Measurements from ENCODE around the gene GPHN. TPM values are rescaled to one million over a fixed set of nuclear protein-coding genes. Genes with fewer than 3 reads are reported as not detected.
"Not testable (repeated sequence)": the region's sequence is repeated elsewhere in the genome, so short reads cannot be mapped to it uniquely, and the experiment has no call there.

Gene GPHN
- total RNA-seq, 3 donors from 2014 or later: 26.2 to 30.7 (median 28.4) TPM

DNA sequence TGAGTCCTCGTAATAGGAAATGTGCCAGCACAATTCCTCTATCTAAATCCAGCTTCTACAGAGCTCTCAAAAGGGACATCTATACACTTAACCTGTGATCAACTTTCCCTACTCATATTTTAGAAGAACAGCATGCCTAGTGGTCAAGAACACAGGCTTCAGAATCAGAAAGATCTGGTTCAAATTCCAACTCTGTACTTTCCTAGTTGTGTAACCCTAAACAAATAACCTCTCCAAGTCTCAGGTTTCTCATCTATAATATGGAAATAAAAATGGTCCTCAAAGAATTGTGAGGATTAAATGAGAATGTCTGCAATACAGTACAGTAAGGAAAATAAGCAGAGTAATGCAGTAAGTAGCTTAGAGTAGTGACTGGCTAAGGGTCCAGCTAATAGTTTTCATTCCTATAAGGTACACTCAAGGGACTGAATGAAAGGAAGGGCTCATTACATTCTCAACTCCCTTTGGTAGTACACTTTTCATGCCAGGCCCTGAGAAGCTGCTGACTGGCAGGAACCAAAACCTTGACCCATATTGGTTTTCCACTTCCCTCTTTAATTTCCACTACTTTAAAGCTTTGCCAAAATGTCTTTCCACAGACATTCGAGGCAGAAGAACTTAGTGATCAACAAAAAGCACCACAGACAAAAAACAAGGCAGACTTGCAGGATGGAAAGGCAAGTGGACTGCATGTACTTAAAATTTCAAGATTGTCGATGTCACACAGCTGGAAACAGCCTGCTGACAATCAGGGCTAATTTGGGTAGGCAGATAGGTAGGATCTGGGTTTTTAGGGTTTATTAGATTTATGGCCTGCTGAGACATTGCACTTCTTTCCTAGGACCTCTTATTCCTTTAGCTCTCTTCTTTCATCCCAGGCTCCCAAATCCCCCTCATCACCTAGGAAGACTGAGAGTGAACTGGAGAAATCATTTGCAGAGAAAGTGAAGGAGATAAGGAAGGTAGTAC is 17.5 kb upstream of the GPHN start:
- H3K4me3 Mint-ChIP-seq: no peak overlapping the region
- H3K4me1 Mint-ChIP-seq (ENCODE audit: low read depth): peaks cover 1% of the 10 kb centered on the region
- DNase-seq (no peak), ATAC-seq (no peak)
- no peaks in the 10 kb centered on the region for H3K36me3 Mint-ChIP-seq (ENCODE audit: insufficient read depth)
- H3K27me3 Mint-ChIP-seq (ENCODE audit: low read depth): no peaks in the 10 kb centered on the region
- H3K9me3 Mint-ChIP-seq: no peaks in the 10 kb centered on the region

DNA sequence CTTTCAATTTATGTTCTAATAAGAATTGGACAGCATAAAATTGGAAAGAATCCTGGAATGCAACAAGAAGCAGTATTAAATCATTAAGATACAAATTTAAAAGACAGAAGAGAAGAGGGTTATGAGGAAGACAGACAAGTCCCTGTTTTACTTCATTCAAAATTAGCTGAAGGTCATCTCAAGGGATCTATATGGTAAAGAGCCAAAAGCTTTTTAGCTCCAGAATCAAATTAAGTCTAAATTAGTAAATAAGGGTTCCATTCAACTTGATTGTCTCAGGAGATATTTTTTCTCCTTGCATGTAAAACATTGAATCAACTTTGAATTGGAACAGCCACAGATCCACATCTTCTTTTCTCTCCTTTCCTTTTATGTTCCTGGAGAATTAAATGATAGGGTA is 14.2 kb upstream of the GPHN start:
- H3K4me3 Mint-ChIP-seq: no peak overlapping the region
- no peaks in the 10 kb centered on the region for H3K27me3 Mint-ChIP-seq (ENCODE audit: low read depth)

DNA sequence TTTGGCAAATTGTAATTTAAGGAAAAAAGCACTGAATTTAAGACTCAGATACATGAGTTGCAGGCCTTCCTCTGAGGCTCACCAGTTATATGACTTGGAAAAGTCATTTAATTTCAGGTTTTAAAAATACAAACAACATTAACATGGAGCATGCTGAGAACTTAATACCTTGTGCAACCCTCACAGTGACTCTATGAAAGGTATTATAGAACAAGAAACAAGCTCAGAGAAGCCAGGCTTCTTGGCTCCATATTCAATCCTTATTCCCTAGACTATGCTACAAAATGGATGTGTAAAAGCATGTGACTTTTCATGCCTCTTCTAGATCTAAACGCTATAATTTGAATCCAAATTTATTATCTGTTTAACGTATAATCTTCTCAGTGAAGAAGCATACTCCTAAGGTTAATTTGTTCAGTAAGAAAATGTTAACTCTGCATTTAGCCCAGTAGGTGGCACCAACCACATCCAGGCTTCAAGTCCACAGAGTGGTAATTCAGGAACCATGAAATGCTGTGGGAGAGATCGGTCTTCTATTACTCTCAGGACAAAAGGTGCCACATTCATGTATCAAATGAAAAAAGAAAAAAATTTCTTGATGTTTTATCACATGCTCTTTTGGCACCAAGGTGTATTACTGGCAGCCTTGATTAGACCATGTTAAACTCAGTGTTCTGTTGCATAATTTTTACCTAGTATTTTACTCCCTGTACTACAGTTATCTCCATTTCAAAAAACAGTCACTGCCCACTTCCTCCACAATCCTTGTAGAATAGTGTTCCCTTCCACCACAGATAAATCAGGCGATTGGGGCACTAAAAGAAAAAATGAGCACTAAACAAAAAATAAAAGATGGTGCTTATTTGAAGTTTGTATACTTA is 12.5 kb upstream of the GPHN start:
- no peaks in the 10 kb centered on the region for H3K27me3 Mint-ChIP-seq (ENCODE audit: low read depth)
- DNase-seq (peak; percentile 18), ATAC-seq (peak; percentile 67 to 84)
- H3K36me3 Mint-ChIP-seq (ENCODE audit: insufficient read depth): no peaks in the 10 kb centered on the region
- H3K9me3 Mint-ChIP-seq: no peaks in the 10 kb centered on the region
- no peak overlapping the region for H3K4me3 Mint-ChIP-seq
- H3K4me1 Mint-ChIP-seq (ENCODE audit: low read depth): peaks cover 18% of the 10 kb centered on the region

More for the DNA sequence above, 14.2 kb upstream of the GPHN start:
- Mint-ChIP-seq H3K36me3 (ENCODE audit: insufficient read depth) (no peaks in the 10 kb centered on the region), H3K9me3 (no peaks in the 10 kb centered on the region), H3K4me1 (ENCODE audit: low read depth) (peaks cover 18% of the 10 kb centered on the region)
- no peak for ATAC-seq
- no peak for DNase-seq

DNA sequence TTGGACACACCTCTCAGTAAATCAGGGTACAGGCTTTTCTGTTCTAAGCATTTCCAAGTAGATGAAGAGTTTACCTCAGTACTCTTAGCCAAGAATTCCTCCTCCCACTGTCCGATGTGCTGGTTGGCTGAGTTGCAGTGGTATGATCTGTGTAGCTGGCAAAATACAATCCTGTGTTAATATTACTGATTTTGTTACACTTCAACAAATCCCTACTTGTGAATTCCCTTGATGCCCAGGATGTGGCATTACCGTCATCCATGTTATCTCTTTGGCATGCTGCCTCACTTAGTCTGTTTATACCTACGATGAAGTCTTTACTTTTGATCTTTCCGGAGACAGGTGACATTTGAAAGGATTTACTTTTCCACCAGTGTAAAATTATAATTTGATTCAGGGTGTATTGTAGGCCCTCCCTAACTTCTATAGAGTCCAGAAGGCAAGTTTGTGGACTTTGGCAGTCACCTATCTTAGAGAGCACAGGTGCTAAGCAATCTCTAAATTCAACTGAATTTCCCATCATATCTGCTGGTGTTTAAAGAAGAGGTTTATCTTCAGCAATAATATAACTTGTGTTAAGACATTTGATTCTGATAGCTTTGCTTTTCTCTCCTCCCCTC is 11.6 kb upstream of the GPHN start:
- Mint-ChIP-seq H3K9me3 (no peaks in the 10 kb centered on the region), H3K27me3 (ENCODE audit: low read depth) (no peaks in the 10 kb centered on the region), H3K4me3 (no peak overlapping the region), H3K4me1 (ENCODE audit: low read depth) (peaks cover 18% of the 10 kb centered on the region), H3K36me3 (ENCODE audit: insufficient read depth) (no peaks in the 10 kb centered on the region)
- no peak for ATAC-seq
- no peak for DNase-seq

DNA sequence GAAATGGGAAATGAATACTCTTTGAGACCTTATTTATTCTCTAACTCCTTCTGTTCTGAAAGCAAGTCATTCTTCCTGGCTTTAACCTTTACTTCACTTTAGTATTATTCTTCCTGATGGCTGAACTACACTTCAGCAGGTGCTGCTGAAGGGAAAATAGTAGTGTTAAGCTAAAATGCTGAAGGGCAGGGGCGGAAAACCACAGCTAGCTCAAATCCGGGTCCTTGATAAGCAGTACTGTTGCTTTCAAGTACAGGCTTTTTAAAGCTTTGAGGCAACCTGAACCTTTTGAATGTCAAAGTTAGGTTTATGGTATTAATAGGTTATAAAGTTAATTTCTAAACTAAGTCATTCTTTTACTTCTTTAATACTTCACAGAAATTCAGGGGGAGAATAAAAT is 11.0 kb upstream of the GPHN start:
- peaks cover 18% of the 10 kb centered on the region for H3K4me1 Mint-ChIP-seq (ENCODE audit: low read depth)
- no peaks in the 10 kb centered on the region for H3K27me3 Mint-ChIP-seq (ENCODE audit: low read depth)
- no peak for DNase-seq
- ATAC-seq: no peak
- no peaks in the 10 kb centered on the region for H3K36me3 Mint-ChIP-seq (ENCODE audit: insufficient read depth)
- H3K4me3 Mint-ChIP-seq: no peak overlapping the region
- H3K9me3 Mint-ChIP-seq: no peaks in the 10 kb centered on the region

DNA sequence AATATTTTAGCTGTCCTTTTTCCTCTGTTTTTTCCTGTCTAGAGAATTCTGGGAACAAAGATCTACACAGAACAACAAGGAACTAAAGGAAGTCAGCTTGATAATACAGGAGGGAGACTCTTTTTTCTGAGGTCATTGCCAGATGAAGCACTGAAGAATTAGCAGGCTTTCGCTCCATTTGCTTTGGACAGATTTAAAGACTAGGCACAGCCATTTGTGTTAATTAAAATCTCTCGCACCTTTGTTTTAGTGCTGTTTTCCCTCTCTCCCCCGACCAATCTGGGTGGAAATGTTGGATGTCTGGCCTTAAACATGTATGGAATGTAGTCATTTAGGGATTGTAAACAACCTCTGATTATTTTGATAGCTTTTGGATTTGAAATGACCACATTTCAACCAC is 9.6 kb upstream of the GPHN start:
- Mint-ChIP-seq H3K27me3 (ENCODE audit: low read depth) (no peaks in the 10 kb centered on the region), H3K4me3 (no peak overlapping the region), H3K4me1 (ENCODE audit: low read depth) (peaks cover 18% of the 10 kb centered on the region), H3K36me3 (ENCODE audit: insufficient read depth) (peaks cover 2% of the 10 kb centered on the region), H3K9me3 (no peaks in the 10 kb centered on the region)
- DNase-seq (no peak), ATAC-seq (no peak)

DNA sequence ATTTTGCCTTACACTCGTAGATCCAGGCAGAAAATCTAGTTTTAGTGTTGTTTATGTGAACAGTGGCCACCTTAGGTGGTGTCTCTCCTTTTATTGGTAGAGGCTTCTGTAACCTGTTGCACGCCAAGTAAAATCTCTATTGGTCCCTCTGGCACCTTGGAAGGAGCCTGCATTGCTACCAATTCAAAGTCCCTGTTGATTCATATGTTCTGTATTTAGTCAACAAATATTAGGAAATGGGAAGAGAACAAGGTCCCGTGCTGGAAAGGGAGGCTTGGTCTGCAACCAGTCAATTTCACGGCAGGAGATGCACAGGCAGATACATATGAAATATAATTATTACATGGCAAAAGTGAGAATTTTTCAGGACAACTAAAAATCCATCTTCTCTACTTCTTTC is 6.4 kb upstream of the GPHN start:
- no peaks in the 10 kb centered on the region for H3K9me3 Mint-ChIP-seq
- H3K27me3 Mint-ChIP-seq (ENCODE audit: low read depth): no peaks in the 10 kb centered on the region
- DNase-seq: no peak
- H3K4me3 Mint-ChIP-seq: no peak overlapping the region
- H3K4me1 Mint-ChIP-seq (ENCODE audit: low read depth): peaks cover 10% of the 10 kb centered on the region
- ATAC-seq: no peak
- peaks cover 2% of the 10 kb centered on the region for H3K36me3 Mint-ChIP-seq (ENCODE audit: insufficient read depth)

DNA sequence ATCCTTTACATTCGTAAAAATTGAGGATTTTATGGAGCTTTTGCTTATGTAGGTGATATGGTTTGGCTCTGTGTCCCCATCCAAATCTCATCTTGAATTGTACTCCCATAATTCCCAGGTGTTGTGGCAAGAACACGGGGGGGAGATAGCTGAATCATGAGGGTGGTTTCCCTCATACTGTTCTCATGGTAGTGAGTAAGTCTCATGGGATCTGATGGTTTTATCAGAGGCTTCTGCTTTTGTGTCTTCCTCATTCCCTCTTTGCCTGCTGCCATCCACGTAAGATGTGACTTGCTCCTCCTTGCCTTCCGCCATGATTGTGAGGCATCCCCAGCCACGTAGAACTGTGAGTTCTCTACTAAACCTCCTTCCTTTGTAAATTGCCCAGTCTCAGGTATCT is 5.1 kb upstream of the GPHN start:
- H3K4me1 Mint-ChIP-seq (ENCODE audit: low read depth): peaks cover 10% of the 10 kb centered on the region
- not testable (repeated sequence) for H3K9me3 Mint-ChIP-seq; DNase-seq; ATAC-seq; H3K4me3 Mint-ChIP-seq; H3K27me3 Mint-ChIP-seq (ENCODE audit: low read depth); H3K36me3 Mint-ChIP-seq (ENCODE audit: insufficient read depth)

DNA sequence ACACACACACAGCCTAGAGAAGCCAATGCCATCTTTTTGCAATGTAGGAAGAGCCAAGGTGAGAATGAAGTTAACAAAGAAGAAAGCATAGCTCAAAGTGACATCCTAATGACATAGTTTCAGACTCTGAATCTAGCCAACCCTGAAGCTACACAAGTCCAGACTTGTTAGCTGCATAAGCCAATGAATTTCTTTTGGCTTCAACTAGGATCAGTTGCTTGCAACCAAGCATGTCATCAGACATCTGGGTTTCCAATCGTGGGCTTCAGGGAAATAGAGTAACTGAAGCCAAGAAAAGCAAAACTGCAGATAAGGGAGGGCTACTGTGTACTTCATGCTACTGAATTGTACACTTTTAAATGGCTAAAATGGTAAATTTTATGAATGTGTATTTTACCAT is 4.4 kb upstream of the GPHN start:
- peaks cover 2% of the 10 kb centered on the region for H3K36me3 Mint-ChIP-seq (ENCODE audit: insufficient read depth)
- H3K9me3 Mint-ChIP-seq: no peaks in the 10 kb centered on the region
- DNase-seq: no peak
- no peak for ATAC-seq
- H3K27me3 Mint-ChIP-seq (ENCODE audit: low read depth): no peaks in the 10 kb centered on the region
- peaks cover 10% of the 10 kb centered on the region for H3K4me1 Mint-ChIP-seq (ENCODE audit: low read depth)
- H3K4me3 Mint-ChIP-seq: no peak overlapping the region

DNA sequence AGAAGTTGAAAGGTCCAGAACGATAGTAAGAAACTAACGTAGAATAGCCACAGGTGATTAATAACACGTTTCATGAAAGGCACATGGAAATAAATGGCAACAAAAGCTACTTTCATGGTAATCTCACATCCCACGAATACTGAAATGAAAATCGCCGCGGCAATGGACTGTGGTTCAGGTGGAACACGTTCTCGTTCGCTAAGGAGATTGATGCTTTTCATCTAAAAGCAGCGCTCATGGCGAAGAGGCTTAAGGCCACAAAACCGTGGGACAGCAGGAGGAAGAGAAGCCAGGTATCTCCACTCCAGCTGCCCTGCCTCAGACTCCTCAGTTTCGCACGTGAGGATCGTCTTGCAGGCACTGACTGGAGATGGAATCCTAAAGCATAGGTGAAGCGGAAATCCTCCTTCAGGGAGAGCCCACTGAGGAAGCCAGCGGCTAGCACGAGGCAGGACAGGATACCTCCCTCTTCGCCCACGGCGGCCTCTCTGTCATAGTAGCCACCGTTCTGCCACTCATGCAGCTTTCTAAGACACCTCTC is 696 bp upstream of the GPHN start:
- Mint-ChIP-seq H3K36me3 (ENCODE audit: insufficient read depth) (peaks cover 2% of the 10 kb centered on the region), H3K9me3 (no peaks in the 10 kb centered on the region), H3K4me1 (ENCODE audit: low read depth) (peaks cover 34% of the 10 kb centered on the region), H3K4me3 (peak overlapping the region; percentile 86), H3K27me3 (ENCODE audit: low read depth) (no peaks in the 10 kb centered on the region)
- DNase-seq (no peak), ATAC-seq (peak; percentile 10 to 23)

DNA sequence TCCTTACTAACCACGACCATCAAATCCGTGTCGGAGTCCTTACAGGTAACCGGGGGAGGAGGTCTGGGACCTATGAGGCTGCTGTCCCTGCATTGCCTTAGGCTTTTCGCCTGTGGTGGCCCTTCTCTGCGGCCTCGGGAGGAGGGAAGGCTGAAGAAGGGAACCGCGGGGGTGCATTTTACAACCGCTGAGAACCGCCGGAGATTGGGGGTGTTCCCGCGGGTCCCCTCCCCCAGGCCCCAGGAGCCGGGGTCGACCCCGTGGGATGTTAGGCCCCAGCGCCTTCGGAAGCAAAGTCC is 549 bp downstream of the GPHN start:
- ATAC-seq (peak; percentile 1 to 8), DNase-seq (no peak)
- Mint-ChIP-seq H3K4me1 (ENCODE audit: low read depth) (peaks cover 40% of the 10 kb centered on the region), H3K9me3 (no peaks in the 10 kb centered on the region), H3K27me3 (ENCODE audit: low read depth) (no peaks in the 10 kb centered on the region), H3K4me3 (peak overlapping the region; percentile 86), H3K36me3 (ENCODE audit: insufficient read depth) (no peaks in the 10 kb centered on the region)

DNA sequence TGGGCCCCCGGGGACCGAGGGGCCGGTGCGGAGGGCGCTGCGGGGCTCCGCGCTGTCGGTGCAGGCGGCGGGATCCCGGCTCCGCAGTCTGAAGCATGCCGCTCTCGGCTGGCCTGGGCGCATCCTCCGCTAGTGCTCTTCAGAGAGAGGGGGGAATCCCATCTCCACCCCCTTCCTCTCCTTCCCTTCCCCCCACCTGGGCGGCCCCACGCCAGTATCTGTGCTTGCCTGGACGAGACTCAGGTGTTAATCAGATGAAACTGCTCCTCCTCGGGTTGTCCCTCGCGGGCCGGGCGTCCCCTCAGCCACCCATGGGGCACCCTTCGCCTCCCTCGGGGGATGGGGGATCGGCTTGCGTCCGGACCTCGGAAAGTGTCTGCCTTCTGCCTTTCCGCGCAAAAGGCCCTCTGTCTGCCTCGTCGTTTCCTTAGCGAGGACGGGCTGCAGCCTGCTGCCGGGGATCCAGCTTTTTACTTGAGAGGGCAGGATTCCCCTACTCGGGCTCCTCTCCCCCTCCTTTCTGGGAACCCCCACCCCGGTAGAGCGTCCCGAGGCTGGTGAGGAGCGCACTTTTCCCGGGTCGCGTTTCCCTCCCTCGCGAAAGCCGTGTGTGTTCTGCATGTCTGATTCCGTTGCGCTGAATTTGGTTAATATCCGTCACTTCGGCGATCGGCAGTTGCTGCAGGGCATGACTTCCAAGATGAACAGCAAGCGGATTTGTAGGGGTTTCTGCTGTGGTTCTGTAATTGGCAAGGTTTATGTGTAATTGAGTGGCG is 1.1 kb downstream of the GPHN start:
- ATAC-seq (peak; percentile 25 to 32), DNase-seq (peak; percentile 43)
- Mint-ChIP-seq H3K9me3 (no peaks in the 10 kb centered on the region), H3K4me3 (peak overlapping the region; percentile 86), H3K36me3 (ENCODE audit: insufficient read depth) (no peaks in the 10 kb centered on the region), H3K4me1 (ENCODE audit: low read depth) (peaks cover 40% of the 10 kb centered on the region), H3K27me3 (ENCODE audit: low read depth) (no peaks in the 10 kb centered on the region)

DNA sequence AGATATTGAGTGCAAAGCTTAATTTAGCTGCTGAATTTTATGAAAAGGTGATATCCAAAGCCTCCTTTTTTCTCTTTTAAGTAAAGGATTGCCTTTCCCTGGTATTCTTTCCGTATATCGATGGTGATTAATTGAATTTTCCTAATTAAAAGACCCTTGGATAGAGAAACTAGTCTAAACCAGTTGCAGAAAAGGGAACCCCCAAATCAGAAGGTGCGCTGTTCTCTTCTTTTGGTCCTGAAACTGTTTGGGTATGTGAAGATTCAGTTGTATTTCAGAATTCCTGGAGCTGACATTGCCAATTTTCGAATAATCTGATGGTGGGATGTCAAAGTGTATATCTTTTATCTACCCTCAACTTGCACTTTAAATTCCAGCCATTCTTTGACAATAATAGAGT is 1.9 kb downstream of the GPHN start:
- Mint-ChIP-seq H3K27me3 (ENCODE audit: low read depth) (no peaks in the 10 kb centered on the region), H3K4me1 (ENCODE audit: low read depth) (peaks cover 40% of the 10 kb centered on the region), H3K9me3 (no peaks in the 10 kb centered on the region), H3K36me3 (ENCODE audit: insufficient read depth) (no peaks in the 10 kb centered on the region), H3K4me3 (peak overlapping the region; percentile 86)
- no peak for ATAC-seq
- no peak for DNase-seq

Measured in activated T-cell treated with anti-CD3 and anti-CD28 coated beads, Interleukin-2, amount 50 U/mL, for 4 hours (primary cell).